HepG2 (cell line): ENCODE data around the gene TMEM250. TPM values are rescaled to one million over a fixed set of nuclear protein-coding genes. Genes with fewer than 3 reads are reported as not detected.

Experiments used
- CREB1 ChIP-seq, 2 experiments: fragments of 450-650 bp in 1 of 2; IDR thresholded peaks; 2 replicates each; pipeline ENCODE4 v1.6.1; 2016 to 2017; ENCODE audit warnings: control low read depth in 1 of 2, mild to moderate bottlenecking in 1 of 2, missing compliant biosample characterization in 1 of 2, missing genetic modification characterization in 1 of 2
- FIP1L1 ChIP-seq: fragments of 200-400 bp; formaldehyde crosslinking; IDR thresholded peaks from 2 replicates; pipeline ENCODE4 v1.6.1; 2018; ENCODE audit warnings: low read depth, mild to moderate bottlenecking, low read length, moderate library complexity, borderline replicate concordance; ENCODE audit not compliant: insufficient read depth
- FOSL1 ChIP-seq: sonication (generic); formaldehyde crosslinking; IDR thresholded peaks from 2 replicates; pipeline ENCODE4 v1.9.0; 2021; ENCODE audit warnings: missing genetic modification reagents, borderline replicate concordance
- FOXC1 ChIP-seq: sonication (generic); formaldehyde crosslinking; IDR thresholded peaks from 2 replicates; pipeline ENCODE4 v1.8.0; 2022; ENCODE audit warnings: mild to moderate bottlenecking, missing genetic modification reagents, borderline replicate concordance
- FOXK1 ChIP-seq: sonication (generic); formaldehyde crosslinking; IDR thresholded peaks from 2 replicates; pipeline ENCODE4 v1.4.0; 2020; ENCODE audit warnings: low read depth, missing genetic modification reagents, borderline replicate concordance
- GLI4 ChIP-seq: sonication (generic); formaldehyde crosslinking; IDR thresholded peaks from 2 replicates; pipeline ENCODE4 v1.5.1; 2020; ENCODE audit warnings: missing genetic modification reagents, mild to moderate bottlenecking, moderate library complexity, borderline replicate concordance
- GTF2F1 ChIP-seq: fragments of 150-350 bp; IDR thresholded peaks from 2 replicates; pipeline ENCODE4 v1.6.1; 2014; ENCODE audit warnings: low read length
- HNF4G ChIP-seq, 2 experiments: sonication (generic) in 1 of 2; formaldehyde crosslinking in 1 of 2; IDR thresholded peaks; 2 replicates each; pipeline versions ENCODE4 v1.4.0 to v1.6.1; 2011 to 2020; ENCODE audit warnings: borderline replicate concordance in 2 of 2, low read depth in 2 of 2, mild to moderate bottlenecking in 2 of 2, low read length in 1 of 2, missing genetic modification reagents in 1 of 2, moderate library complexity in 1 of 2
- KLF9 ChIP-seq: IDR thresholded peaks from 2 replicates; pipeline ENCODE4 v1.6.1; 2016; ENCODE audit warnings: low read depth
- MAZ ChIP-seq, 2 experiments: sonication (generic) in 1 of 2; formaldehyde crosslinking in 1 of 2; IDR thresholded peaks; 2 replicates each; pipeline versions ENCODE4 v1.5.0 to v1.6.1; 2012 to 2020; ENCODE audit warnings: low read depth in 2 of 2, mild to moderate bottlenecking in 2 of 2, borderline replicate concordance in 1 of 2, improper control_type of control experiment in 1 of 2, low read length in 1 of 2, missing genetic modification reagents in 1 of 2, moderate library complexity in 1 of 2
- MIER2 ChIP-seq: IDR thresholded peaks from 2 replicates; pipeline ENCODE4 v1.6.1; 2016; ENCODE audit warnings: missing biosample characterization, missing genetic modification reagents
- NFE2 ChIP-seq: sonication (generic); formaldehyde crosslinking; IDR thresholded peaks from 2 replicates; pipeline ENCODE4 v1.4.0; 2020; ENCODE audit warnings: missing genetic modification reagents
- POLR2AphosphoS2 ChIP-seq: IDR thresholded peaks from 2 replicates; pipeline ENCODE4 v1.6.1; 2011; ENCODE audit warnings: low read depth, low read length, improper control_type of control experiment
- PREB ChIP-seq: sonication (generic); formaldehyde crosslinking; IDR thresholded peaks from 2 replicates; pipeline ENCODE4 v1.4.0; 2020; ENCODE audit warnings: missing genetic modification reagents
- SP1 ChIP-seq, 2 experiments: fragments of 450-650 bp in 1 of 2; sonication (generic) in 1 of 2; formaldehyde crosslinking in 1 of 2; IDR thresholded peaks; 2 replicates each; pipeline versions ENCODE4 v1.4.0 to v1.6.1; 2016 to 2020; ENCODE audit warnings: missing genetic modification reagents in 1 of 2
- TBL1XR1 ChIP-seq: fragments of 150-350 bp; IDR thresholded peaks from 2 replicates; pipeline ENCODE4 v1.6.1; 2014; ENCODE audit warnings: borderline replicate concordance, low read length; ENCODE audit not compliant: partially characterized antibody
- TBX2 ChIP-seq: sonication (generic); formaldehyde crosslinking; IDR thresholded peaks from 2 replicates; pipeline ENCODE4 v1.5.0; 2020; ENCODE audit warnings: missing genetic modification reagents, mild to moderate bottlenecking, borderline replicate concordance
- ZNF10 ChIP-seq: sonication (generic); formaldehyde crosslinking; IDR thresholded peaks from 2 replicates; pipeline ENCODE4 v1.4.0; 2020; ENCODE audit warnings: mild to moderate bottlenecking, low read depth, missing genetic modification reagents, borderline replicate concordance
- ZNF12 ChIP-seq: sonication (generic); formaldehyde crosslinking; IDR thresholded peaks from 2 replicates; pipeline ENCODE4 v1.5.0; 2020; ENCODE audit warnings: missing genetic modification reagents
- ZNF138 ChIP-seq: sonication (generic); formaldehyde crosslinking; IDR thresholded peaks from 2 replicates; pipeline ENCODE4 v1.5.0; 2020; ENCODE audit warnings: mild to moderate bottlenecking, low read depth, missing genetic modification reagents
- ZNF235 ChIP-seq: sonication (generic); formaldehyde crosslinking; IDR thresholded peaks from 2 replicates; pipeline ENCODE4 v1.8.1; 2023; ENCODE audit warnings: mild to moderate bottlenecking, missing genetic modification reagents, borderline replicate concordance
- ZNF30 ChIP-seq: sonication (generic); formaldehyde crosslinking; IDR thresholded peaks from 2 replicates; pipeline ENCODE4 v1.5.0; 2020; ENCODE audit warnings: mild to moderate bottlenecking, missing genetic modification reagents
- ZNF577 ChIP-seq: sonication (generic); formaldehyde crosslinking; IDR thresholded peaks from 2 replicates; pipeline ENCODE4 v1.4.0; 2020; ENCODE audit warnings: mild to moderate bottlenecking, low read depth, missing genetic modification reagents, borderline replicate concordance
- polyA plus RNA-seq, 8 experiments: library from polyadenylated mRNA; depleted of rRNA in 3 of 8; stranded (reverse) in 7 of 8; unstranded in 1 of 8; fragments of >200 nt; fragmentation: Illumina TruSeq in 4 of 8; extraction: Trizol in 4 of 8; gene quantifications; 2 replicates each; pipeline versions ENCODE4 v1.2.1 to v1.2.3, GENCODE V29; 2011 to 2016; ENCODE audit warnings: low read depth in 4 of 8, missing spikeins in 1 of 8, mixed read lengths in 1 of 8; ENCODE audit not compliant: insufficient read depth in 1 of 8
- total RNA-seq, 5 experiments: library from RNA; depleted of rRNA; stranded (reverse); fragments of >200 nt; fragmentation: Illumina TruSeq; extraction: Trizol; gene quantifications; 2 replicates each; pipeline ENCODE4 v1.2.3, GENCODE V29; 2016; ENCODE audit warnings: low read depth in 1 of 5
- TF ChIP-seq, protein P1 (sequence below): sonication (generic); formaldehyde crosslinking; IDR thresholded peaks from 2 replicates; pipeline ENCODE4 v1.5.1; 2020; ENCODE audit warnings: missing genetic modification reagents, mild to moderate bottlenecking, borderline replicate concordance
- TF ChIP-seq, protein P2 (sequence below): sonication (generic); formaldehyde crosslinking; IDR thresholded peaks from 2 replicates; pipeline ENCODE4 v1.9.0; 2022; ENCODE audit warnings: low read depth, missing genetic modification reagents

Gene TMEM250
- total and polyA plus RNA-seq, 2 of the 13 experiments (the other 11 are each of a cell fraction or from before 2014, with no cell fraction given), result 5.5 to 13.9 TPM

DNA sequence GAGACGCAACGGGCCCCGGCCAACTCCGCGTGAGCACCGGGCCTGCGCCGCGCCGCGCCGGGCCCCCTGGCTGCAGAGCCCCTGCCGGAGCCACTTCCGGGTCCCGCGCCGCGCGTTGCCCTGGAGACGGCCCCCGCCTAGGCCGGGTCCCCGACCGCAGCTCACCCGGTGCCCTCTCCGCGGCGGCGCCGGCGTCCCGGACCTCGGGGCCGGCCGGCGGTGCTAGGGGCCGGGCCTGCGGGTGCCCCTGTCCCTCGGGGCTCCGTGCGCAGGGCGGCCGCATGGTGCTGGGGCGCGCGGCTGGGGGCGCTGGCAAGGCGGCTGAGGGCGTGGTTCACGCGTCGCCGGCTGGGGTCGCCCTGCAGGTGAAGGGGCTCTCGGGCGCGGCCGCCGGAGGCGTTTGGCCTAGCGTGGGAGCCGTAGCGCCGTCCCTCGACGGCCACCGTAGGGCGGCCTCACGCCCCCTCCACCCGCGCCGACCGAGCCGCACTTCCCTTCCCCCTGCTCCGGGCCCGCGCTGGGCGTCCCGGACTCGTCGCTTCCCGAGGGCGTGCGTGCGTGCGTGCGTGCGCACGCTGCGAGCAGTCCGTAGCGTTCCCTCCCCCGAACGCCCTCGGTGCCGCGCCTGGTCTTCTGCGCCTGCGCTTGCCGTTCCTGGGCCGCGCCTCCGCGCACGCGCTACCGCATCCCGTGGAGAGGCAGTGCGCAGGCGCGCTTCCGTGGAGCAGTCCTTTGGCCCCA lies at the start of gene TMEM250 (continued):
- TF ChIP-seq TBX2 (CRISPR knock-in tag) (peak; percentile 84; the same call in 1 of the 2 replicates), FOSL1 (no peak), ZNF10 (no peak), HNF4G (IDR thresholded peaks at IDR 0.05; ENCODE audit: borderline replicate concordance, low read depth, low read length) (peak; percentile 6; the same call in 1 of the 2 replicates), HNF4G (CRISPR knock-in tag; IDR thresholded peaks at IDR 0.05; ENCODE audit: borderline replicate concordance, low read depth) (peak; percentile 53; the same call in 1 of the 2 replicates), FOXC1 (CRISPR knock-in tag) (peak; percentile 83; the same call in 1 of the 2 replicates), ZNF235 (CRISPR knock-in tag) (peak; percentile 32; the same call in 1 of the 2 replicates), TBL1XR1 (no peak), FOXK1 (CRISPR knock-in tag) (no peak), KLF9 (CRISPR knock-in tag) (no peak), MAZ (IDR thresholded peaks at IDR 0.05; ENCODE audit: borderline replicate concordance, low read depth, low read length) (peak; percentile 73; the same call in 1 of the 2 replicates), MAZ (CRISPR knock-in tag; IDR thresholded peaks at IDR 0.05; ENCODE audit: low read depth) (peak; percentile 98), GLI4 (CRISPR knock-in tag) (no peak), ZNF30 (CRISPR knock-in tag) (no peak), CREB1 (IDR thresholded peaks at IDR 0.05) (peak; percentile 61), CREB1 (CRISPR knock-in tag; IDR thresholded peaks at IDR 0.05) (no peak), POLR2AphosphoS2 (no peak), ZNF12 (CRISPR knock-in tag) (no peak), PREB (CRISPR knock-in tag) (no peak), SP1 (IDR thresholded peaks at IDR 0.05) (no peak), SP1 (CRISPR knock-in tag; IDR thresholded peaks at IDR 0.05) (peak; percentile 77), ZNF577 (CRISPR knock-in tag) (no peak), ZNF138 (CRISPR knock-in tag) (no peak; the same call in 1 of the 2 replicates), NFE2 (CRISPR knock-in tag) (no peak), MIER2 (CRISPR knock-in tag) (peak; percentile 39; the same call in 1 of the 2 replicates), FIP1L1 (0 out of 2 replicates have a peak, but pooled peaks have one; percentile 62), GTF2F1 (no peak)
- TF ChIP-seq, protein P1, sequence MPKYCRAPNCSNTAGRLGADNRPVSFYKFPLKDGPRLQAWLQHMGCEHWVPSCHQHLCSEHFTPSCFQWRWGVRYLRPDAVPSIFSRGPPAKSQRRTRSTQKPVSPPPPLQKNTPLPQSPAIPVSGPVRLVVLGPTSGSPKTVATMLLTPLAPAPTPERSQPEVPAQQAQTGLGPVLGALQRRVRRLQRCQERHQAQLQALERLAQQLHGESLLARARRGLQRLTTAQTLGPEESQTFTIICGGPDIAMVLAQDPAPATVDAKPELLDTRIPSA, result no peak
- TF ChIP-seq, protein P2, sequence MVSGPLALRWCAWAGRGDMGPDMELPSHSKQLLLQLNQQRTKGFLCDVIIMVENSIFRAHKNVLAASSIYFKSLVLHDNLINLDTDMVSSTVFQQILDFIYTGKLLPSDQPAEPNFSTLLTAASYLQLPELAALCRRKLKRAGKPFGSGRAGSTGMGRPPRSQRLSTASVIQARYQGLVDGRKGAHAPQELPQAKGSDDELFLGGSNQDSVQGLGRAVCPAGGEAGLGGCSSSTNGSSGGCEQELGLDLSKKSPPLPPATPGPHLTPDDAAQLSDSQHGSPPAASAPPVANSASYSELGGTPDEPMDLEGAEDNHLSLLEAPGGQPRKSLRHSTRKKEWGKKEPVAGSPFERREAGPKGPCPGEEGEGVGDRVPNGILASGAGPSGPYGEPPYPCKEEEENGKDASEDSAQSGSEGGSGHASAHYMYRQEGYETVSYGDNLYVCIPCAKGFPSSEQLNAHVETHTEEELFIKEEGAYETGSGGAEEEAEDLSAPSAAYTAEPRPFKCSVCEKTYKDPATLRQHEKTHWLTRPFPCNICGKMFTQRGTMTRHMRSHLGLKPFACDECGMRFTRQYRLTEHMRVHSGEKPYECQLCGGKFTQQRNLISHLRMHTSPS (CRISPR knock-in tag), result no peak
